ENCODE results near the gene STK39.

Gene STK39

DNA sequence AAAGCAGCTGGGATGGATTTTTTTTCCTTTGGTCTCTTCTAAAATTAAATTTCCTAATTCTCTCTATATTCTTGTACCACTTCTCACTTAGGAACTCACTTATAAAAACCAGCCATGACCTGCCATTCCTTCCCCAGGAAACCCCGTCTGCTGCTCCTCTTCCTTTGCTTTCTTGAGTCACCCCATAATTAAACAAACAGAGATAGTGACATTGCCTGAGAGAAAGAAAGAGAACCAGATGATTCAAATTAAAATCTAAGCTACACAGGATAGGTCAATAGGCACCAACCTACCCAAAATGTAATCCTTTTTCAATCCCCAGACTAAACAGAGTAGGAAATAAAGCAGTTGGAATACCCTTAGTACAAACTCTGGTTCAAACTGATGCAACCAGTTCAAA is 9.7 kb downstream of the STK39 start:
- no peak for DNase-seq (ENCODE audit: low read depth)
- no peak overlapping the region for H3K4me3 ChIP-seq (ENCODE audit: low read depth, low read length)
- in situ Hi-C loops (cut with HindIII; ENCODE audit: low sequenced_read_pairs), result no loop called here
- TF ChIP-seq, protein P1, sequence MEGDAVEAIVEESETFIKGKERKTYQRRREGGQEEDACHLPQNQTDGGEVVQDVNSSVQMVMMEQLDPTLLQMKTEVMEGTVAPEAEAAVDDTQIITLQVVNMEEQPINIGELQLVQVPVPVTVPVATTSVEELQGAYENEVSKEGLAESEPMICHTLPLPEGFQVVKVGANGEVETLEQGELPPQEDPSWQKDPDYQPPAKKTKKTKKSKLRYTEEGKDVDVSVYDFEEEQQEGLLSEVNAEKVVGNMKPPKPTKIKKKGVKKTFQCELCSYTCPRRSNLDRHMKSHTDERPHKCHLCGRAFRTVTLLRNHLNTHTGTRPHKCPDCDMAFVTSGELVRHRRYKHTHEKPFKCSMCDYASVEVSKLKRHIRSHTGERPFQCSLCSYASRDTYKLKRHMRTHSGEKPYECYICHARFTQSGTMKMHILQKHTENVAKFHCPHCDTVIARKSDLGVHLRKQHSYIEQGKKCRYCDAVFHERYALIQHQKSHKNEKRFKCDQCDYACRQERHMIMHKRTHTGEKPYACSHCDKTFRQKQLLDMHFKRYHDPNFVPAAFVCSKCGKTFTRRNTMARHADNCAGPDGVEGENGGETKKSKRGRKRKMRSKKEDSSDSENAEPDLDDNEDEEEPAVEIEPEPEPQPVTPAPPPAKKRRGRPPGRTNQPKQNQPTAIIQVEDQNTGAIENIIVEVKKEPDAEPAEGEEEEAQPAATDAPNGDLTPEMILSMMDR (IDR thresholded peaks at IDR 0.05; ENCODE audit: low read depth, low read length, missing control alignments), result no peak

DNA sequence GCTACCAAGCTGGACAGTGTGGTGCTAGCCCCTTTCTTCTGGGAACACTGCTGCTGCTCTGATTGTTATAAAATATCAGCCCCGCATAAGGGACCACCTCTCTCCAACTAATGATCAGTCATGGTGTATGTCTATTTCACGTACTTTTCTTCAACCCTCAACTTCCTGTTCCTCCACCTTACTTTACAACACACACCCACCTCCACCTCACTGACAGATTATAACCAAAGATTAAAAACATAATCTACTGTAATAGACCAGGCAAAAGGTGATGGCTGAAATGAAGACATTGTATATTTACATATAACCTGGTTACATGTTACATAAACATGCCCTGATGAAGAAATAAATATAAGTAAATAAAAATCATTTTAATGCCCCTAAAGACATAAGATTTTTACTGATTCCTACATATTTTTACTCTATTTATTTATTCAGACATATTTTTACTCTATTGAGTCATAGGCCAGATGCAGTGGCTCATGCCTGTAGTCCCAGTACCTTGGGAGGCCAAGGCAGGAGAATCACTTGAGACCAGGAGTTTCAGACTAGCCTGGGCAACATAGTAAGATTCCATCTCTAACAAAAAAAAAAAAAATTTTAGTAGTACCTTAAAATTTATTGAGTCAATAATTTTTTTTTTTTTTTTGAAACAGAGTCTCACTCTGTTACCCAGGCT is 12.8 kb downstream of the STK39 start:
- no peak overlapping the region for H3K4me3 ChIP-seq (ENCODE audit: low read depth, low read length)
- TF ChIP-seq, protein P1 (IDR thresholded peaks at IDR 0.05; ENCODE audit: low read depth, low read length, missing control alignments), result no peak
- in situ Hi-C loops (cut with HindIII; ENCODE audit: low sequenced_read_pairs), result no loop called here
- no peak for DNase-seq (ENCODE audit: low read depth)

DNA sequence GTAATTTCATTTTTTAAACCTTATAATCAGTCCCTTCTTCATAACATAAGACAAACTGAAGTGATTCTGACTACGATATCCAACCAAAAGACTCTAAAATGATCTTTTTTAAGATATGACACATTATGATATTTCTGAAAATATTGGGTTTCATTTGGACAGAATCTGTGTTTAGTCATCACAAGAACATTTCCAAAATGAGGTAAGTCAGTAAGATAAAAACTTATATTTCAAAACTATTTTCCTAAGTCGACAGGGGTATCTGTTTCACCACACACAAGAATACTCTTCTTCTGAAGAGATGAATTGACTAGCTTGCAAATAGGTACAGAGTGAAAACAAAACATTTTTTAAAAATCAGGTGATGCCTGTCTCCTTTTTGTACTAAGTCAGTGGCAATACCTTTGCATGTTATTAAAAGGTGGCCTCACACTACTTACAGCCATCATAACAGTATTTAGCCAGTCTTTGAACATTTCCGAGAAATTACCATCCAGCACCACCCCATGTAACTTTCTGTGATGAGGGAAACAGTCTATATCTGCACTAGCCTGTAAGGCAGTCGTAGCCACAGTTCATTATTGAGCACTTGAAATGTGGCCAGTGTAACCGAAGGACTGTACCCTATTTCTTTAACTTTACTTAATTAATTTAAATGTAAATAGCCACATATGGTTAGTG is 13.5 kb downstream of the STK39 start:
- TF ChIP-seq, protein P1 (IDR thresholded peaks at IDR 0.05; ENCODE audit: low read depth, low read length, missing control alignments), result no peak
- no peak for DNase-seq (ENCODE audit: low read depth)
- no peak overlapping the region for H3K4me3 ChIP-seq (ENCODE audit: low read depth, low read length)
- in situ Hi-C loops (cut with HindIII; ENCODE audit: low sequenced_read_pairs), result no loop called here

DNA sequence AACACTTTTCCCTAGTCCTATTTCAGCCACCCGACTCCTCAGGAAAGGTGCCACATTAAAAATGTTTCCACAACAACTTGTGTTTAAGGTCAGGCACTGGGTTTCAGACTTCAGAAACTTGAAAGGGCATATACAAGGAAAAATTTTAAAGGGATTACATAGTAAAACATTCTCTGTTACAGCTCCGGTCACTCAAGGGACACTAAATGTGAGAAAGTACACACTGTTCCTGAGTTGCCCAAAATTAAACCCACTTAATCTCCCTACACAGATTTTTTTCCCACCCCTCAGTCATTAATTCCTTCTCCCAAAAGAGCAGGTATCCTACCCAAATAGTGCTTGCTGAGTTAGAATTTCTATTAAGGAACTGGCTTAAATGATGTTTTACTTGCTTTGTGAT is 14.2 kb downstream of the STK39 start:
- in situ Hi-C loops (cut with HindIII; ENCODE audit: low sequenced_read_pairs), result no loop called here
- no peak for DNase-seq (ENCODE audit: low read depth)
- TF ChIP-seq, protein P1 (IDR thresholded peaks at IDR 0.05; ENCODE audit: low read depth, low read length, missing control alignments), result no peak
- no peak overlapping the region for H3K4me3 ChIP-seq (ENCODE audit: low read depth, low read length)

DNA sequence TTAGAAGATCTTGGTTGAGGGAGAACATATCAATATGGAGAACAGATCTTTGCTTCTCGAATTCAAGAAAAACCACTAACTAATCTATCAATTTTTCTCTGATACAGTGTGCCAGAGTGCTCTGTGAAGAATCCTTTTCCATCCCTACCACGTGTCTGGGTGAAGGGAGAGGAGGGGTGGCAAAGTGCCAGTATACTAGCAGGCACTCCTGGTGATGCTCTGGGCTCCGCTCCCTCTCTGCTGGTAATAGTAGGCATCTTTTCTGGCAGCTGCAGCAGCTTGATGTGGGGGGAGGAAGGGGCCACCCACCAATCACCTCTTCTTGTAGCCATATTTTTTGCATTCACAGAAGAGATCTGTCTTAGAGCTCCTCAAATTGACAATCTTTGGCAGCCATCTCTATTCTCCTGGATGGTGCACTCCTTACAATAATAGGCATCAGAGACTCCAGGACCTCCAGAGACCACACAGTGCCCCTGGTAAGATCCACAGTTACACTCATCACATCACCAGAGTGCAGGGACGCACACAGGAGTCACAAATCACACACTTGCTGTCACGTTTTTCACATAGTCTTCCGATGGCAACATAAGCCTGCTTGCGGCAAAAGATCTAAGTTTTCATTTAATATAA is 15.7 kb downstream of the STK39 start:
- DNase-seq (ENCODE audit: low read depth), result no peak
- TF ChIP-seq, protein P1 (IDR thresholded peaks at IDR 0.05; ENCODE audit: low read depth, low read length, missing control alignments), result no peak
- no peak overlapping the region for H3K4me3 ChIP-seq (ENCODE audit: low read depth, low read length)
- in situ Hi-C loops (cut with HindIII; ENCODE audit: low sequenced_read_pairs), result no loop called here

DNA sequence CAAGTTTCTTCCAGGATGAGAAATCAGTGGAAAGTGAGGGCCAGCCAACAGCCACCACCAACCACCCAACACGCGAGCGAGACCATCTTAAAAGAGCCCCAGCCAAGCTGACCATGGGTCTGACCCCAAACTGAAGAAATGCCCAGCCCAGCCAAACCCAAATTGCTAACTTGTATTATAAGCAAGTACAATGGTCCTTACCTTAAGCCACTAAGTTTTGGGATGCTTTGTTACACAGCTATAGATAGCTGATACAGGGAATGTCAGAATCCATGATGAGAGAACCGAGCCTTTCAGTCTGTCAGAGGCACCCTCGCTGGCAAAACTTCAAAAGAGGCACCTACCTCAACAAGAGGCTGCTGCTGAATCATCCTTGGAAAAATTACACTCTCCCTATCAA is 17.0 kb downstream of the STK39 start:
- no peak overlapping the region for H3K4me3 ChIP-seq (ENCODE audit: low read depth, low read length)
- in situ Hi-C loops (cut with HindIII; ENCODE audit: low sequenced_read_pairs), result no loop called here
- DNase-seq (ENCODE audit: low read depth), result no peak
- TF ChIP-seq, protein P1 (IDR thresholded peaks at IDR 0.05; ENCODE audit: low read depth, low read length, missing control alignments), result no peak

Measured in astrocyte of the cerebellum (primary cell).